ENCODE measurements around the gene SOX2.
A peak's percentile ranks its signal among the peaks of the same experiment; 100 is the strongest.

Gene SOX2

GRCh38 chr3:181703601-181704420 is 7.9 kb upstream of the SOX2 start:
- DNase-seq, result no peak
- in situ Hi-C loops (cut with MboI; ENCODE audit: low pct_unique_long_range_greater_than_20kb, low sequenced_read_pairs), result no loop called here

- in situ Hi-C loops (cut with MboI; ENCODE audit: low pct_unique_long_range_greater_than_20kb, low sequenced_read_pairs), result no loop called here
- no peak for DNase-seq
Measured at GRCh38 chr3:181704421-181705085, 7.2 kb upstream of the SOX2 start.

GRCh38 chr3:181705086-181705480 is 6.6 kb upstream of the SOX2 start:
- in situ Hi-C loops (cut with MboI; ENCODE audit: low pct_unique_long_range_greater_than_20kb, low sequenced_read_pairs), result no loop called here
- DNase-seq, result no peak

GRCh38 chr3:181707980-181708379 is 3.7 kb upstream of the SOX2 start:
- in situ Hi-C loops (cut with MboI; ENCODE audit: low pct_unique_long_range_greater_than_20kb, low sequenced_read_pairs), result no loop called here

GRCh38 chr3:181709537-181710279 is 2.0 kb upstream of the SOX2 start:
- peak; percentile 69 for DNase-seq
- in situ Hi-C loops (cut with MboI; ENCODE audit: low pct_unique_long_range_greater_than_20kb, low sequenced_read_pairs), result no loop called here

More at GRCh38 chr3:181707980-181708379, 3.7 kb upstream of the SOX2 start:
- DNase-seq, result no peak

GRCh38 chr3:181710345-181711291 is 1.1 kb upstream of the SOX2 start:
- in situ Hi-C loops (cut with MboI; ENCODE audit: low pct_unique_long_range_greater_than_20kb, low sequenced_read_pairs), result no loop called here
- no peak for DNase-seq

- in situ Hi-C loops (cut with MboI; ENCODE audit: low pct_unique_long_range_greater_than_20kb, low sequenced_read_pairs), result no loop called here
- DNase-seq, result no peak
Measured at GRCh38 chr3:181712226-181712552, 464 bp downstream of the SOX2 start.

GRCh38 chr3:181712553-181713279 is 991 bp downstream of the SOX2 start:
- DNase-seq, result no peak
- in situ Hi-C loops (cut with MboI; ENCODE audit: low pct_unique_long_range_greater_than_20kb, low sequenced_read_pairs), result no loop called here

- in situ Hi-C loops (cut with MboI; ENCODE audit: low pct_unique_long_range_greater_than_20kb, low sequenced_read_pairs), result no loop called here
- no peak for DNase-seq
Measured at GRCh38 chr3:181713280-181713647, 1.5 kb downstream of the SOX2 start.

- in situ Hi-C loops (cut with MboI; ENCODE audit: low pct_unique_long_range_greater_than_20kb, low sequenced_read_pairs), result no loop called here
- no peak for DNase-seq
Measured at GRCh38 chr3:181713676-181714612, 2.2 kb downstream of the SOX2 start.

- in situ Hi-C loops (cut with MboI; ENCODE audit: low pct_unique_long_range_greater_than_20kb, low sequenced_read_pairs), result no loop called here
- DNase-seq, result no peak
Measured at GRCh38 chr3:181715571-181716340, 4.0 kb downstream of the SOX2 start.

GRCh38 chr3:181716966-181717365 is 5.2 kb downstream of the SOX2 start:
- in situ Hi-C loops (cut with MboI; ENCODE audit: low pct_unique_long_range_greater_than_20kb, low sequenced_read_pairs), result no loop called here

GRCh38 chr3:181717549-181718171 is 5.9 kb downstream of the SOX2 start:
- in situ Hi-C loops (cut with MboI; ENCODE audit: low pct_unique_long_range_greater_than_20kb, low sequenced_read_pairs), result no loop called here
- DNase-seq, result no peak

More at GRCh38 chr3:181716966-181717365, 5.2 kb downstream of the SOX2 start:
- DNase-seq, result no peak

- in situ Hi-C loops (cut with MboI; ENCODE audit: low pct_unique_long_range_greater_than_20kb, low sequenced_read_pairs), result no loop called here
- DNase-seq, result no peak
Measured at GRCh38 chr3:181718369-181718768, 6.6 kb downstream of the SOX2 start.

- DNase-seq, result no peak
- in situ Hi-C loops (cut with MboI; ENCODE audit: low pct_unique_long_range_greater_than_20kb, low sequenced_read_pairs), result no loop called here
Measured at GRCh38 chr3:181718987-181719911, 7.5 kb downstream of the SOX2 start.

Data from KBM-7 (cell line).